D721Med (cell line): Measurements from ENCODE around the gene LSM3.

ENCODE experiments used
- DNase-seq: peaks from one replicate; pipeline ENCODE4 v3.0.0; 2011; ENCODE audit warnings: low spot score; ENCODE audit not compliant: insufficient read length
- FAIRE-seq: peaks from 2 replicates; lab custom pipeline; 2011; peaks lifted over from hg19 to GRCh38; lab: Jason Lieb, UNC
- TF ChIP-seq, protein P1 (sequence below): IDR thresholded peaks from 2 replicates; pipeline ENCODE4 v1.5.1; 2012; ENCODE audit warnings: mild to moderate bottlenecking, control low read depth; ENCODE audit not compliant: insufficient read depth; ENCODE audit errors: missing control alignments

LSM3 gene

DNA sequence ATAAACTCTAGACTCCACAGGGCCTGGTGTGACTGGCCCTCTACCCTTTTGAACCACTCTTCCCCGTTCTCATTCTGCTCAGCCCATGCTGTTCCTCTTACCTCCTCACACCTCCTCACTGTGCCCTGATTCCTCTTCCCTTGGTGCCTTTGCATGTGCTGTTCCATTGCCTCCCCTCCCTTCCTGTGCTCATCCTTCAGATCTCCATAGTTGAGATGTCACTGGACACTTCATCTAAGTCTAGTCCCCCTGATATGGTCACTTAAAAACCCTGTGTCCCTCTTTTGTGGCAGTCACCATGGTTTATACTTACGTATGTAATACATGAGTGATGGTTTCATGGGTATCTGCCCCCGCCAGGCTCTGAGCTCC is 69.8 kb downstream of the LSM3 start:
- no peak for FAIRE-seq
- TF ChIP-seq, protein P1, sequence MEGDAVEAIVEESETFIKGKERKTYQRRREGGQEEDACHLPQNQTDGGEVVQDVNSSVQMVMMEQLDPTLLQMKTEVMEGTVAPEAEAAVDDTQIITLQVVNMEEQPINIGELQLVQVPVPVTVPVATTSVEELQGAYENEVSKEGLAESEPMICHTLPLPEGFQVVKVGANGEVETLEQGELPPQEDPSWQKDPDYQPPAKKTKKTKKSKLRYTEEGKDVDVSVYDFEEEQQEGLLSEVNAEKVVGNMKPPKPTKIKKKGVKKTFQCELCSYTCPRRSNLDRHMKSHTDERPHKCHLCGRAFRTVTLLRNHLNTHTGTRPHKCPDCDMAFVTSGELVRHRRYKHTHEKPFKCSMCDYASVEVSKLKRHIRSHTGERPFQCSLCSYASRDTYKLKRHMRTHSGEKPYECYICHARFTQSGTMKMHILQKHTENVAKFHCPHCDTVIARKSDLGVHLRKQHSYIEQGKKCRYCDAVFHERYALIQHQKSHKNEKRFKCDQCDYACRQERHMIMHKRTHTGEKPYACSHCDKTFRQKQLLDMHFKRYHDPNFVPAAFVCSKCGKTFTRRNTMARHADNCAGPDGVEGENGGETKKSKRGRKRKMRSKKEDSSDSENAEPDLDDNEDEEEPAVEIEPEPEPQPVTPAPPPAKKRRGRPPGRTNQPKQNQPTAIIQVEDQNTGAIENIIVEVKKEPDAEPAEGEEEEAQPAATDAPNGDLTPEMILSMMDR: no peak

DNA sequence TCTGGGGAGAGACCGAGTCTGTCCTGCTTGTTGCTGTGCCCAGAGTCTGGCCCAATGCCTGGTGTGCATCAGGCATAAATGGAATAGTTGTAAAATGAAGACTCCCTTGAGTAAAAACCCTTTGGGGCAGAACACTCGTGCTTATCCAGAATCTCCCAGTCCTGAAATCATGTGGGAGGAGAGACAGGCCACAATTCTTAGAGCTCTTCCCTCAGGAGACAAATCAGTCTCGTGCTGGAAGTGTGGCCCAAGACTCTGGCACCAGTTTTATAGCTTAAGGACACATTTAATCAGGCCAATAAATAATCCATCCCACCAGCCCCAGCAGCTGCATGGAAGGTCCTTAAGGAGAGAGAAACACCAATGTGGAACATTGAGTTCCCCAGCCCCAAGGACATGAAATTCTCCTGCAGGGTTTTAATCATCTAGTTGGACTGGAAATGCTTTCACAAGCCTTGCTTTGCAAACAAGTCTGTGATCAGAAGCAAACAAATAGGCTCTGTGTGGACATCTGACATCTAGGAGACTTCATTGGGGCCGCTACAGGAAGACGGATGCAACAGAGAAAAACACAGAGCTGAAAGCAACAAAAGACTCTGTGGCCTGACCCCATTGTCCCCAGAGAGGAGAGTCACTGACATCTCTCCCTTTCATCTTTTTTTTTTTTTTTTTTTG is 70.4 kb downstream of the LSM3 start:
- DNase-seq (no peak), FAIRE-seq (no peak)
- TF ChIP-seq, protein P1: no peak

More for the DNA sequence above, 69.8 kb downstream of the LSM3 start:
- no peak for DNase-seq
